OCI-LY3 (cell line): ENCODE data around the gene ABCG1.

Experiments used
- H2AFZ ChIP-seq: fragments of 200-600, 300-600 bp; shearing (Covaris generic); 2 replicates; pipeline ENCODE4 v1.6.0; 2014; ENCODE audit warnings: antibody characterized with exemption, low read depth, low read length
- H3K27ac ChIP-seq: fragments of 200-600, 300-600 bp; sonication (generic); 2 replicates; pipeline ENCODE4 v1.5.1; 2014; ENCODE audit warnings: mild to moderate bottlenecking, low read length, moderate library complexity, mixed read lengths
- H3K27me3 ChIP-seq: fragments of 200-600, 300-600 bp; sonication (generic); 2 replicates; pipeline ENCODE4 v1.6.1; 2014; ENCODE audit warnings: low read depth, low read length, mixed read lengths
- H3K36me3 ChIP-seq: fragments of 200-600, 300-600 bp; sonication (generic); replicated peaks from 2 replicates; pipeline ENCODE3; 2014; ENCODE audit warnings: low read depth, low read length, mixed read lengths
- H3K4me1 ChIP-seq: fragments of 300-600, 200-600 bp; sonication (generic); 2 replicates; pipeline ENCODE4 v1.6.1; 2014; ENCODE audit warnings: low read length, mixed read lengths
- H3K4me2 ChIP-seq: fragments of 200-600, 300-600 bp; sonication (generic); 2 replicates; pipeline ENCODE4 v1.6.1; 2014; ENCODE audit warnings: low read length, mixed read lengths
- H3K4me3 ChIP-seq: fragments of 300-600, 200-600 bp; sonication (generic); 2 replicates; pipeline ENCODE4 v1.5.1; 2014; ENCODE audit warnings: antibody characterized with exemption, mild to moderate bottlenecking, low read length, moderate library complexity
- H3K79me2 ChIP-seq: fragments of 300-600, 200-600 bp; shearing (Covaris generic); 2 replicates; pipeline ENCODE4 v1.6.1; 2014; ENCODE audit warnings: mild to moderate bottlenecking, low read length, mixed read lengths
- H3K9ac ChIP-seq: fragments of 300-600, 200-600 bp; shearing (Covaris generic); 2 replicates; pipeline ENCODE4 v1.6.0; 2014; ENCODE audit warnings: mild to moderate bottlenecking, low read length, moderate library complexity
- H3K9me3 ChIP-seq: fragments of 200-600, 300-600 bp; shearing (Covaris generic); 2 replicates; pipeline ENCODE4 v1.6.1; 2014; ENCODE audit warnings: low read length, mixed read lengths; ENCODE audit not compliant: insufficient read depth
- H4K20me1 ChIP-seq: fragments of 200-600, 300-600 bp; sonication (generic); 2 replicates; pipeline ENCODE4 v1.6.1; 2016; ENCODE audit warnings: low read length, mixed read lengths; ENCODE audit not compliant: insufficient read depth
- EZH2phosphoT487 ChIP-seq: fragments of 200-600 bp; shearing (Covaris generic); IDR thresholded peaks from 2 replicates; pipeline ENCODE4 v1.6.1; 2018; ENCODE audit warnings: antibody characterized with exemption, mixed run types, low read depth
- TF ChIP-seq, protein P1 (sequence below): fragments of 200-600, 300-600 bp; sonication (generic); IDR thresholded peaks from 2 replicates; pipeline ENCODE4 v1.5.1; 2014; ENCODE audit warnings: antibody characterized with exemption, low read length, low read depth

The ABCG1 gene

DNA sequence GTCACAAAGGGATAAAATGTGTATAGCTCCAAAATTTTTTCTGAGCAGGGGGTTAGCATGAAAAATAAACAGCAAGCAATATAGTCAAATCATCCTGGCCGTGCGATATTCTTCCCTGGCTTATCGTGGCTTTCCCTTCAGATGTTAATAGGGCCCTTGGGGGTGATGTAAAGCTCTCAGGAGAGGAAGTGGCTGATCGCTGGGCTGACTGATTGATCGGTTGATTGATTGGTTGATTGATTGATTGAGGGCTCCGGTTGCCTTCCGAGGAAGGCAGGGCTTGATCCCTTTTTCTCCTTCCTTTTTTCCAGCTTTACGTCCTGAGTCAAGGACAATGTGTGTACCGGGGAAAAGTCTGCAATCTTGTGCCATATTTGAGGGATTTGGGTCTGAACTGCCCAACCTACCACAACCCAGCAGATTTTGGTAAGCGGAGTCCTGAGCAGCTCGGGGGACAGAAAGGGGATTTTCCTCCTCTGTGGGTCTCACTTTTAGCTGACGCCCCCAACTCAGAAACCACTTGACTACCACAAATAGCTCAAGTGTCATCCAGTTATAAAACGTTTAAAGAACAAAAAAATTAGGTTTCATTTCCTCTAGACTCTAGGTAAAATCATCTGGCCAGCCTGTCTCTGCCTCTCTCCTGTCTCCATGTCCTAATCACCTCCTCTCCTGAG, 66.8 kb downstream of the ABCG1 start:
- peak overlapping the region; percentile 58 for H3K4me3 ChIP-seq
- H3K79me2 ChIP-seq = no peaks in the 10 kb centered on the region
- no peaks in the 10 kb centered on the region for H3K9me3 ChIP-seq
- peak overlapping the region; percentile 70 for H3K4me2 ChIP-seq
- H3K36me3 ChIP-seq = no peaks in the 10 kb centered on the region
- no peak for TF ChIP-seq EZH2phosphoT487
- TF ChIP-seq, protein P1, sequence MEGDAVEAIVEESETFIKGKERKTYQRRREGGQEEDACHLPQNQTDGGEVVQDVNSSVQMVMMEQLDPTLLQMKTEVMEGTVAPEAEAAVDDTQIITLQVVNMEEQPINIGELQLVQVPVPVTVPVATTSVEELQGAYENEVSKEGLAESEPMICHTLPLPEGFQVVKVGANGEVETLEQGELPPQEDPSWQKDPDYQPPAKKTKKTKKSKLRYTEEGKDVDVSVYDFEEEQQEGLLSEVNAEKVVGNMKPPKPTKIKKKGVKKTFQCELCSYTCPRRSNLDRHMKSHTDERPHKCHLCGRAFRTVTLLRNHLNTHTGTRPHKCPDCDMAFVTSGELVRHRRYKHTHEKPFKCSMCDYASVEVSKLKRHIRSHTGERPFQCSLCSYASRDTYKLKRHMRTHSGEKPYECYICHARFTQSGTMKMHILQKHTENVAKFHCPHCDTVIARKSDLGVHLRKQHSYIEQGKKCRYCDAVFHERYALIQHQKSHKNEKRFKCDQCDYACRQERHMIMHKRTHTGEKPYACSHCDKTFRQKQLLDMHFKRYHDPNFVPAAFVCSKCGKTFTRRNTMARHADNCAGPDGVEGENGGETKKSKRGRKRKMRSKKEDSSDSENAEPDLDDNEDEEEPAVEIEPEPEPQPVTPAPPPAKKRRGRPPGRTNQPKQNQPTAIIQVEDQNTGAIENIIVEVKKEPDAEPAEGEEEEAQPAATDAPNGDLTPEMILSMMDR = no peak
- H3K27me3 ChIP-seq = peaks cover 19% of the 10 kb centered on the region; the same call in 1 of the 2 replicates
- no peaks in the 10 kb centered on the region for H4K20me1 ChIP-seq
- peaks cover 49% of the 10 kb centered on the region for H3K4me1 ChIP-seq
- peak overlapping the region; percentile 36; the same call in 1 of the 2 replicates for H3K9ac ChIP-seq
- H3K27ac ChIP-seq = peak overlapping the region; percentile 64; the same call in 1 of the 2 replicates
- H2AFZ ChIP-seq = no peak overlapping the region

DNA sequence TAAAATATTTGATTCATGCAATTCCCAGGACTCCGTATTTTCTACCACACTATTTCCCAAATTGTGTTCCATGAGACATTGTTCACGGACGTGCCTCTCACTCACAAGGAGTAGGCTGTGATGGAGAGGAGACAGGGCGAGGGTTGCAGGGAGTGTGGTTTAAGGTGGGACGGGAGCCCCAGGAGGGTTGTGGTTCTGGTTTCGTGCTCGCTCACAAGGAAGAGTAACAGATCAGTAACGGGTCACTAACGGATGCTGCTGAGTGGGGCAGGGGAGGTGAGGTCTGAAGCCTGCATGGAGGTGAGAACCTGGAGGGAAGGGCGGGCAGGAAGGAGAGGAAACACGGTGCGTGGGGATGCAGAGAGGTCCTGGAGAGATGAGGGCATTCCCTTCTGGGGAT, 67.5 kb downstream of the ABCG1 start:
- Histone ChIP-seq H3K4me3 (peak overlapping the region; percentile 58), H3K9me3 (no peaks in the 10 kb centered on the region), H2AFZ (no peak overlapping the region), H4K20me1 (no peaks in the 10 kb centered on the region), H3K79me2 (no peaks in the 10 kb centered on the region), H3K4me2 (peak overlapping the region; percentile 70), H3K4me1 (peaks cover 49% of the 10 kb centered on the region), H3K9ac (peak overlapping the region; percentile 3; the same call in 1 of the 2 replicates), H3K36me3 (no peaks in the 10 kb centered on the region), H3K27me3 (peaks cover 19% of the 10 kb centered on the region; the same call in 1 of the 2 replicates), H3K27ac (peak overlapping the region; percentile 64; the same call in 1 of the 2 replicates)
- TF ChIP-seq EZH2phosphoT487 = no peak
- TF ChIP-seq, protein P1 = no peak

DNA sequence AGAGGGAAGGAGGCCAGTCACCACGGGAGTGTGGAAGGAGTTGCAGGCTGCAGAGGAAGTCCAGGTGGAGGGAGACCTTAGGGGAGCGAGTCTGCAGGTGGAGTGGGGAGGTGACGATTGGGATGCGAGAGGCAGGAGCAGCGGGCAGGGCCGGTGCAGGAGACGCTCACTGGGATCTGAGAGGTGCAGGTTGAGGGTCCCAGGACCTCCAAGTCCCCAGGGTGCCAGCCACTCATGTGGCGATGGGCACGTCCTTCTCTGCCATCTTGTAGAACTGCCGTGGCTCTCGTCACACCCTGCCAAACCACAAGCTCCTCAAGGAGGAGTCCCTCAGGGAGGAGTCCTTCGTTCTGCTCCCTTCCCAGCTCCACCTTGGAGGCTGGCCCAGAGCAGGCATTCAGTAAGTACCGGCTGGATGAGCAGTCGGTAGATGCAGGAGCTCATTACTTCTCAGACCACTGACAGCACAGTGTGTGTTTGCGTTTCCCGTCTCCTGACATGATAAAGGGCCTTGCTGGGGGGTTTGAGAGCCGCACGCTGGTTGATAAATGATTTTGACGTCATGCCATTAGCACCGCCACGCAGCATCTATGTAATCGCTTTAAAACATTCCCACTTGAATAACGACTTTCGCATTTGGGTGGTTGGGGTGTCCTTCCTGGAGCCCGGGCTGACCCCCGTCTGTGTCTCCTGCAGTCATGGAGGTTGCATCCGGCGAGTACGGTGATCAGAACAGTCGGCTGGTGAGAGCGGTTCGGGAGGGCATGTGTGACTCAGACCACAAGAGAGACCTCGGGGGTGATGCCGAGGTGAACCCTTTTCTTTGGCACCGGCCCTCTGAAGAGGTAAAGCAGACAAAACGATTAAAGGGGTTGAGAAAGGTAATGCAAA, 68.5 kb downstream of the ABCG1 start:
- H3K9ac ChIP-seq = no peak overlapping the region; the same call in 1 of the 2 replicates

More for the DNA sequence above, 68.5 kb downstream of the ABCG1 start:
- Histone ChIP-seq H3K27me3 (peaks cover 19% of the 10 kb centered on the region; the same call in 1 of the 2 replicates), H2AFZ (no peak overlapping the region), H3K4me3 (peak overlapping the region; percentile 58; the same call in 1 of the 2 replicates), H3K27ac (no peak overlapping the region), H3K4me2 (peak overlapping the region; percentile 70), H3K9me3 (no peaks in the 10 kb centered on the region), H3K79me2 (no peaks in the 10 kb centered on the region), H3K4me1 (peaks cover 49% of the 10 kb centered on the region), H3K36me3 (no peaks in the 10 kb centered on the region), H4K20me1 (no peaks in the 10 kb centered on the region)
- no peak for TF ChIP-seq EZH2phosphoT487
- TF ChIP-seq, protein P1 = no peak
